ENCODE measurements around the gene DCAF12. TPM values are rescaled to one million over a fixed set of nuclear protein-coding genes. Genes with fewer than 3 reads are reported as not detected.

The DCAF12 gene
- total and polyA plus RNA-seq, 2 of the 8 experiments (the other 6 are each of a cell fraction or from before 2014, with no cell fraction given): 22.7 to 29.2 TPM

GRCh38 chr9:34169125-34169524 lies 42.6 kb upstream of the DCAF12 start:
- H3K14ac ChIP-seq (ENCODE audit: insufficient read length): no peak overlapping the region
- no peak overlapping the region for H4K91ac ChIP-seq (replicated peaks; ENCODE audit: insufficient read length, low read length)
- 88% methylated on average over 6 of the region's 6 CpGs; no CpG with 5 or more reads in 1 of the 2 experiments for WGBS, 2 experiments (ENCODE audit: extremely low coverage in 1 of 2, insufficient coverage in 1 of 2, insufficient read length in 1 of 2, insufficient replicate concordance in 2 of 2, low coverage in 1 of 2, low lambda C conversion rate in 2 of 2, missing lambda C conversion rate in 1 of 2)

More at GRCh38 chr9:34169125-34169524, 42.6 kb upstream of the DCAF12 start:
- no peaks in the 10 kb centered on the region for H3K36me3 ChIP-seq (ENCODE audit: control insufficient read depth in 2 of 4, insufficient read depth in 4 of 4, low read length in 3 of 4)
- no peaks in the 10 kb centered on the region for H3K79me2 ChIP-seq (ENCODE audit: control insufficient read depth in 1 of 2, insufficient read depth in 2 of 2, low read length in 2 of 2)
- H3K4me2 ChIP-seq (ENCODE audit: insufficient read depth in 1 of 2, low read depth in 2 of 2, low read length in 2 of 2): no peak overlapping the region
- CTCF ChIA-PET (ENCODE audit: partially characterized antibody): interaction anchor here (0.5 to 3.1 kb wide), 3 partner anchors 14 to 83 kb away, joined by 3 to 11 read pairs (median 4); no protein-coding TSS in a partner anchor
- no peaks in the 10 kb centered on the region for H3K9me3 ChIP-seq (ENCODE audit: insufficient read depth in 2 of 2, low read depth in 1 of 2, low read length in 1 of 2)
- no peak overlapping the region for H2BK12ac ChIP-seq (ENCODE audit: low read depth, low read length)
- H3K4me1 ChIP-seq (replicated peaks in 1 of 4; ENCODE audit: control insufficient read depth in 3 of 4, insufficient read depth in 4 of 4, low read length in 3 of 4): no peaks in the 10 kb centered on the region
- H3K18ac ChIP-seq (ENCODE audit: extremely low read depth, low read length): no peak overlapping the region
- H2BK20ac ChIP-seq (ENCODE audit: low read length): no peak overlapping the region
- no peaks in the 10 kb centered on the region for H4K20me1 ChIP-seq (replicated peaks in 1 of 2; ENCODE audit: control insufficient read depth in 1 of 2, insufficient read depth in 2 of 2, low read length in 2 of 2)
- H2BK15ac ChIP-seq (ENCODE audit: low read length): no peak overlapping the region
- no peak overlapping the region for H3K4ac ChIP-seq (replicated peaks; ENCODE audit: insufficient read length, low read depth, low read length)
- no peak for DNase-seq (ENCODE audit: low read depth in 1 of 2, low spot score in 2 of 2)
- no peak overlapping the region for H2BK120ac ChIP-seq (replicated peaks; ENCODE audit: low read depth, low read length)
- no peaks in the 10 kb centered on the region for H3K79me1 ChIP-seq (ENCODE audit: low read depth, low read length)
- H3K9ac ChIP-seq (replicated peaks in 1 of 4; ENCODE audit: extremely low read depth in 1 of 4, low read depth in 3 of 4, low read length in 3 of 4): no peak overlapping the region
- FAIRE-seq: no peak
- H4K5ac ChIP-seq (ENCODE audit: insufficient read length, low read depth, low read length): no peak overlapping the region
- H3K23me2 ChIP-seq (ENCODE audit: low read depth, low read length): no peaks in the 10 kb centered on the region
- H3K23ac ChIP-seq (ENCODE audit: insufficient read length): no peak overlapping the region
- H3K56ac ChIP-seq (replicated peaks; ENCODE audit: insufficient read length, low read depth, low read length): no peak overlapping the region
- H2BK5ac ChIP-seq (ENCODE audit: low read depth, low read length): no peak overlapping the region
- no peak overlapping the region for H2AK5ac ChIP-seq (ENCODE audit: low read depth, low read length)
- no peak overlapping the region for H4K8ac ChIP-seq (ENCODE audit: extremely low read depth, insufficient read depth, low read length)
- no peak overlapping the region for H3K27ac ChIP-seq (ENCODE audit: low read depth, low read length)
- no peak overlapping the region for H3K4me3 ChIP-seq (ENCODE audit: extremely low read depth in 1 of 4, insufficient read depth in 2 of 4, low read depth in 3 of 4, low read length in 4 of 4)
- no peak overlapping the region for H2AFZ ChIP-seq (ENCODE audit: low read length)
- POLR2A ChIA-PET (ENCODE audit: partially characterized antibody): interaction anchor here (1.0 to 2.6 kb wide), 3 partner anchors 9 to 44 kb away, joined by 4 to 16 read pairs (median 4); partner anchors contain the start of gene UBAP1
- no peaks in the 10 kb centered on the region for H3K27me3 ChIP-seq (replicated peaks in 1 of 4; ENCODE audit: control insufficient read depth in 3 of 4, extremely low read depth in 1 of 4, insufficient read depth in 3 of 4, low read length in 3 of 4)
